Mesenchymal stem cell (in vitro differentiated cells and primary cell): ENCODE data around the gene ITGB5.

ENCODE experiments used
- DNase-seq: peaks from one replicate; pipeline ENCODE4 v3.0.0-alpha.2; 2013
- H2AFZ ChIP-seq: one replicate; pipeline ENCODE4 v1.6.1; 2013; ENCODE audit warnings: low read depth, mild to moderate bottlenecking, control low read depth, inconsistent platforms, low read length, moderate library complexity
- H2AK5ac ChIP-seq: 2 replicates; pipeline ENCODE4 v1.6.1; 2013; ENCODE audit warnings: low read length, moderate library complexity, mild to moderate bottlenecking, inconsistent platforms; ENCODE audit not compliant: severe bottlenecking
- H2BK120ac ChIP-seq: one replicate; pipeline ENCODE4 v1.6.1; 2013; ENCODE audit warnings: low read depth, mild to moderate bottlenecking, inconsistent platforms, low read length, moderate library complexity
- H2BK12ac ChIP-seq, 2 experiments: one replicate each; pipeline ENCODE4 v1.6.1; 2013; ENCODE audit warnings: inconsistent platforms in 2 of 2, low read length in 2 of 2, mild to moderate bottlenecking in 2 of 2, moderate library complexity in 2 of 2, control low read depth in 1 of 2
- H2BK15ac ChIP-seq: one replicate; pipeline ENCODE4 v1.6.1; 2013; ENCODE audit warnings: mild to moderate bottlenecking, low read depth, inconsistent platforms; ENCODE audit not compliant: poor library complexity, severe bottlenecking
- H2BK5ac ChIP-seq: 2 replicates; pipeline ENCODE4 v1.6.1; 2013; ENCODE audit warnings: low read depth, mild to moderate bottlenecking, low read length, control low read depth, inconsistent platforms; ENCODE audit not compliant: poor library complexity, severe bottlenecking
- H3K14ac ChIP-seq, 2 experiments: one replicate each; pipeline ENCODE4 v1.6.1; 2013; ENCODE audit warnings: inconsistent platforms in 2 of 2, low read length in 2 of 2, control low read depth in 1 of 2, mild to moderate bottlenecking in 1 of 2, moderate library complexity in 1 of 2
- H3K18ac ChIP-seq, 2 experiments: one replicate each; pipeline ENCODE4 v1.6.1; 2013; ENCODE audit warnings: inconsistent platforms in 2 of 2, low read length in 2 of 2, control low read depth in 1 of 2, low read depth in 1 of 2, mild to moderate bottlenecking in 1 of 2
- H3K23ac ChIP-seq, 2 experiments: one replicate each; pipeline ENCODE4 v1.6.1; 2013; ENCODE audit warnings: inconsistent platforms in 2 of 2, low read length in 2 of 2, mild to moderate bottlenecking in 2 of 2, moderate library complexity in 2 of 2, control low read depth in 1 of 2
- H3K27ac ChIP-seq: 2 replicates; pipeline ENCODE4 v1.5.1; 2013; ENCODE audit warnings: mild to moderate bottlenecking, moderate library complexity, low read length, control low read depth, inconsistent platforms; ENCODE audit not compliant: poor library complexity, severe bottlenecking
- H3K27me3 ChIP-seq, 2 experiments: 2 replicates each; pipeline versions ENCODE4 v1.6.1 to v1.7.0; 2013; ENCODE audit warnings: low read length in 2 of 2, mild to moderate bottlenecking in 2 of 2, moderate library complexity in 2 of 2, control low read depth in 1 of 2, inconsistent platforms in 1 of 2; ENCODE audit not compliant: control insufficient read depth in 1 of 2, insufficient read depth in 1 of 2
- H3K36me3 ChIP-seq, 2 experiments: 2 replicates each; pipeline versions ENCODE4 v1.6.1 to v1.7.0; 2013; ENCODE audit warnings: low read length in 2 of 2, control low read depth in 1 of 2, inconsistent platforms in 1 of 2, low read depth in 1 of 2, mild to moderate bottlenecking in 1 of 2; ENCODE audit not compliant: insufficient read depth in 2 of 2, control insufficient read depth in 1 of 2
- H3K4ac ChIP-seq, 2 experiments: one replicate each; pipeline ENCODE4 v1.6.1; 2013; ENCODE audit warnings: inconsistent platforms in 2 of 2, low read length in 2 of 2, mild to moderate bottlenecking in 2 of 2, moderate library complexity in 2 of 2, control low read depth in 1 of 2, low read depth in 1 of 2
- H3K4me1 ChIP-seq: 2 replicates; pipeline ENCODE4 v1.6.1; 2013; ENCODE audit warnings: low read depth, low read length, control low read depth; ENCODE audit not compliant: control insufficient read depth, insufficient read depth
- H3K4me2 ChIP-seq: 2 replicates; pipeline ENCODE4 v1.6.1; 2013; ENCODE audit warnings: low read length, mild to moderate bottlenecking, inconsistent platforms; ENCODE audit not compliant: poor library complexity, severe bottlenecking
- H3K4me3 ChIP-seq, 2 experiments: 2 replicates each; pipeline versions ENCODE4 v1.5.1 to v1.7.0; 2013; ENCODE audit warnings: low read length in 2 of 2, mild to moderate bottlenecking in 2 of 2, control low read depth in 1 of 2, low read depth in 1 of 2; ENCODE audit not compliant: insufficient read depth in 1 of 2
- H3K79me1 ChIP-seq: replicated peaks from 2 replicates; pipeline ENCODE4 v1.6.1; 2013; ENCODE audit warnings: mild to moderate bottlenecking, control low read depth, low read length, inconsistent platforms; ENCODE audit not compliant: poor library complexity, severe bottlenecking
- H3K9ac ChIP-seq: 2 replicates; pipeline ENCODE4 v1.7.0; 2013; ENCODE audit warnings: mild to moderate bottlenecking, low read length, moderate library complexity
- H3K9me3 ChIP-seq: 2 replicates; pipeline ENCODE4 v1.7.0; 2013; ENCODE audit warnings: mild to moderate bottlenecking, low read length; ENCODE audit not compliant: control insufficient read depth
- H4K8ac ChIP-seq: one replicate; pipeline ENCODE4 v1.6.1; 2013; ENCODE audit warnings: inconsistent platforms, mild to moderate bottlenecking, low read length, moderate library complexity
- H4K91ac ChIP-seq: one replicate; pipeline ENCODE4 v1.6.1; 2013; ENCODE audit warnings: mild to moderate bottlenecking, low read length, inconsistent platforms
- WGBS: methylation state at CpG from one replicate; pipeline ENCODE4 v1.1.7; 2013; ENCODE audit warnings: mixed read lengths; 5-methylcytosine and 5-hydroxymethylcytosine counted together

The ITGB5 gene

DNA sequence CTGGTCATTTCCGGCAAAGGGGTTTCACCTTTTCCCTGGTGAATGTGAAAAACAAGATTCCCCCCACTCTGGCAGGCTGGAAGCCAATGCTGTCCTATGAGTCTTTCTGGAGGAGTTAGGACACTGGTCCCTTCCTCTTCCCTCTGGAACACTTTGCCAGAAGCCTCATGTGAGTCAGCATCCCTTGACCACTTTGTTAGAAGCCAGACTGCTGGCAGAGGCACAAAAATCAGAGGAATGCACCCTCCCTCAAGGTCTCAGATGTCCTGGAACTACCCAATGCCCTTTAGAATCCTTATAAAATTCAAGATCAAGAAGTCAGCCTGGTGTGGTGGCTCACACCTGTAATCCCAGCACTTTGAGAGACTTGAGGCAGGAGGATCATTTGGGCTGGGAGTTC lies 26.6 kb downstream of the ITGB5 start:
- no peak overlapping the region for H3K14ac ChIP-seq
- H2BK120ac ChIP-seq: no peak overlapping the region
- H3K9me3 ChIP-seq: no peaks in the 10 kb centered on the region
- H3K36me3 ChIP-seq: peaks cover 6 to 52% of the 10 kb centered on the region in 2 experiments
- DNase-seq: peak; percentile 98
- H3K9ac ChIP-seq: peak overlapping the region; percentile 67
- no peaks in the 10 kb centered on the region for H3K27me3 ChIP-seq
- peak overlapping the region; percentile 92 for H3K27ac ChIP-seq
- H3K4me2 ChIP-seq: no peak overlapping the region
- no peak overlapping the region for H2BK15ac ChIP-seq
- H2AFZ ChIP-seq: no peak overlapping the region
- H4K91ac ChIP-seq: no peak overlapping the region
- no peak overlapping the region for H3K23ac ChIP-seq
- WGBS: 17% methylated on average over 1 of the region's 1 CpG
- H3K79me1 ChIP-seq: peaks cover 20% of the 10 kb centered on the region
- H2BK12ac ChIP-seq: peak overlapping the region; percentile 14 to 88
- H2AK5ac ChIP-seq: no peak overlapping the region
- no peak overlapping the region for H3K4ac ChIP-seq
- H3K4me3 ChIP-seq: peak overlapping the region in 1 of 2 experiments; percentile 7
- peak overlapping the region; percentile 80 to 86 for H3K18ac ChIP-seq
- H3K4me1 ChIP-seq: peaks cover 18% of the 10 kb centered on the region
- H2BK5ac ChIP-seq: no peak overlapping the region
- no peak overlapping the region for H4K8ac ChIP-seq

DNA sequence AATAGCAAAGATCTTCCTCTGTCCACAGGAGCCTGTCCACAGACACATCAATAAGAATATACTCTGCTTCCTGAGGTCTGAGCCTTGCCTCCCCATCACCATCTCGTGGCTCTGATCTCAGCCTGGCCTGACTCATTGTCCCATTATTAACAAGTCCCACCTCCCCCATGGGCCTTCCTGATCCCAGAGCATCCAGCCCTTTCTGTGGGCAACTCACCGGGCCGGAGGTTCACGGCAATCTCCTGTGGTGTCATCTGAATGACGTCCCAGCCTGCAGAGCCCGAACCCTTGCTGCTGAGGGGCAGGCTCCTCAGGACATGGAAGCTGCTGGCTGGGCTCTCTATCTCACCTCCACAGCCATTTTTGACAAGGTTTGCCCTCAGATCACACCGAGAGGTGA lies 28.1 kb downstream of the ITGB5 start:
- H2BK5ac ChIP-seq: peak overlapping the region; percentile 57
- H2AFZ ChIP-seq: no peak overlapping the region
- H3K4me2 ChIP-seq: no peak overlapping the region
- peak overlapping the region; percentile 36 to 96 for H3K4ac ChIP-seq
- H3K36me3 ChIP-seq: peaks cover 6 to 54% of the 10 kb centered on the region in 2 experiments
- DNase-seq: peak; percentile 97
- peak overlapping the region; percentile 87 to 100 for H2BK12ac ChIP-seq
- no peaks in the 10 kb centered on the region for H3K27me3 ChIP-seq
- peak overlapping the region in 1 of 2 experiments; percentile 92 for H3K14ac ChIP-seq
- H3K9ac ChIP-seq: peak overlapping the region; percentile 77
- H3K9me3 ChIP-seq: no peaks in the 10 kb centered on the region
- 3% methylated on average over 6 of the region's 7 CpGs for WGBS
- no peak overlapping the region for H2BK15ac ChIP-seq
- no peak overlapping the region for H3K4me3 ChIP-seq
- H2AK5ac ChIP-seq: peak overlapping the region; percentile 95
- peak overlapping the region; percentile 87 for H4K91ac ChIP-seq
- peak overlapping the region; percentile 91 for H4K8ac ChIP-seq
- peak overlapping the region; percentile 97 to 98 for H3K18ac ChIP-seq
- H3K79me1 ChIP-seq: peaks cover 24% of the 10 kb centered on the region
- peak overlapping the region; percentile 87 for H3K27ac ChIP-seq
- peaks cover 18% of the 10 kb centered on the region for H3K4me1 ChIP-seq
- peak overlapping the region; percentile 97 for H2BK120ac ChIP-seq
- peak overlapping the region; percentile 4 to 96 for H3K23ac ChIP-seq

DNA sequence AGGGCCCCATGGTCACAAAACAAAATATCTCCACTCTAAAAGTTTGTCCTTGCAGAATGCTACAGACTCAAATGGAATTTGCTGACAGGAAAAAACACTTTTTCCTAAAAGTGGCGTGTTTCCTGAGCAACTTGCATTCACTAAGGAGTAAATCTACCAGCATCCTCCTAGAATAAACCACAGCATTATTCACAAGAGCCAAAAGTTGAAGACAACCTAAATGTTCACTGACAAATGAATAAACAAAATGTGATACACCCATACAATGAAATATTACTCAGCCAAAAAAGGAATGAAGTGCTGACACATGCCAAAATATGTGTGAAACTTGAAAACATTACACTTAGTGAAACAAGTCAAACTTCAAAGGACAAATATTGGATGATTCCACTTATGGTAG lies 28.9 kb downstream of the ITGB5 start:
- Histone ChIP-seq H2AK5ac (no peak overlapping the region), H2BK12ac (no peak overlapping the region), H3K9ac (peak overlapping the region; percentile 77), H2BK5ac (no peak overlapping the region), H3K23ac (no peak overlapping the region), H4K91ac (no peak overlapping the region), H2AFZ (no peak overlapping the region), H3K4me1 (peaks cover 18% of the 10 kb centered on the region), H3K27me3 (no peaks in the 10 kb centered on the region), H3K36me3 (peaks cover 6 to 62% of the 10 kb centered on the region in 2 experiments), H3K18ac (no peak overlapping the region), H3K4me2 (no peak overlapping the region), H4K8ac (no peak overlapping the region), H3K4ac (no peak overlapping the region), H2BK15ac (no peak overlapping the region), H3K14ac (no peak overlapping the region), H3K27ac (peak overlapping the region; percentile 87), H3K4me3 (no peak overlapping the region), H2BK120ac (no peak overlapping the region), H3K9me3 (no peaks in the 10 kb centered on the region), H3K79me1 (peaks cover 26% of the 10 kb centered on the region)
- DNase-seq: peak; percentile 86
- WGBS: 11% methylated on average over 1 of the region's 1 CpG

DNA sequence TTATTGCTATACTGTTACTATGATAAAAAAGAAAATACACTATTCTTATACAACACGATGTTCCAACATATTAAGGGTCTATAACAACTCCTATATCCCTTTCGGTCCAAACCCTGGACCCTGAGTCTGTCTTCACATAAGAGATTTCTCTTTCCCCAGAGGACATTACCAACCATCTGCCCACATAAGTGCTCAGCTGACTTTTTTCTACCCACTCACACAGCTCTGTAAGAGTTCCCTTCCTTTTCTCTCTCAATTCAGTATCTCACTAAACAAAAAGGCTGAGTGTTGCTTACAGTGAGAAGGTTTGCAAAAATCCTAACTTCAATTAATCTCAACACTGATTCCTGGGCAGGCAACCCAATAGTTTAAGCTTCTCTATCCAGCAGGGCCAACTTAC lies 30.5 kb downstream of the ITGB5 start:
- Histone ChIP-seq H3K27ac (no peak overlapping the region), H2AFZ (no peak overlapping the region), H3K9ac (peak overlapping the region; percentile 48), H3K27me3 (no peaks in the 10 kb centered on the region), H4K8ac (no peak overlapping the region), H2BK12ac (no peak overlapping the region), H3K9me3 (no peaks in the 10 kb centered on the region), H3K18ac (peak overlapping the region in 1 of 2 experiments; percentile 79), H2BK120ac (no peak overlapping the region), H3K14ac (no peak overlapping the region), H3K4me1 (peaks cover 17% of the 10 kb centered on the region), H3K4me2 (no peak overlapping the region), H3K79me1 (peaks cover 29% of the 10 kb centered on the region), H3K23ac (no peak overlapping the region), H2AK5ac (peak overlapping the region; percentile 91), H3K36me3 (peaks cover 8 to 56% of the 10 kb centered on the region in 2 experiments), H2BK5ac (no peak overlapping the region), H3K4me3 (no peak overlapping the region), H4K91ac (no peak overlapping the region), H2BK15ac (no peak overlapping the region), H3K4ac (no peak overlapping the region)
- no peak for DNase-seq
- WGBS: 97% methylated on average over 2 of the region's 2 CpGs
